Measurements from ENCODE around the gene PDLIM3. TPM values are rescaled to one million over a fixed set of nuclear protein-coding genes. Genes with fewer than 3 reads are reported as not detected.

PDLIM3 gene
- total and polyA plus RNA-seq, 2 donors (not counting 1 experiment from before 2014, with no cell fraction given), result 0.15 TPM; not detected in 1

- CTCF ChIA-PET, result interaction anchor here (1.3 to 1.9 kb wide), 2 partner anchors 9 to 21 kb away, joined by 3 to 5 read pairs; no protein-coding TSS in a partner anchor
- POLR2A ChIA-PET, result no interaction called here
- Mint-ChIP-seq H3K9me3 (ENCODE audit: insufficient read depth) (no peaks in the 10 kb centered on the region), H3K27ac (no peak overlapping the region), H3K4me1 (no peaks in the 10 kb centered on the region), H3K4me3 (no peak overlapping the region), H3K27me3 (peaks cover 20% of the 10 kb centered on the region)
- DNase-seq (no peak), ATAC-seq (ENCODE audit: low read depth) (no peak)
- H3K9ac ChIP-seq (ENCODE audit: low read length), result no peak overlapping the region
- H4K20me1 ChIP-seq (ENCODE audit: control insufficient read depth, insufficient read depth, low read length, poor library complexity, severe bottlenecking), result no peaks in the 10 kb centered on the region
- H3K4me2 ChIP-seq (replicated peaks; ENCODE audit: low read depth, low read length, poor library complexity, severe bottlenecking), result no peak overlapping the region
- peaks cover 0 to 3% (median 0%) of the 10 kb centered on the region in 3 donors for H3K9me3 ChIP-seq (ENCODE audit: control extremely low read depth in 1 of 3, control insufficient read depth in 2 of 3, insufficient read depth in 1 of 3, low read length in 2 of 3)
- H3K4me1 ChIP-seq (ENCODE audit: control insufficient read depth in 2 of 2, insufficient read depth in 2 of 2, low read length in 2 of 2), result no peaks in the 10 kb centered on the region
- H2AFZ ChIP-seq (ENCODE audit: insufficient read depth, low read depth, low read length, poor library complexity, severe bottlenecking), result no peak overlapping the region
- no peak overlapping the region for H3K4me3 ChIP-seq (ENCODE audit: control extremely low read depth in 1 of 5, extremely low read depth in 1 of 5, insufficient read depth in 1 of 5, low read depth in 2 of 5, low read length in 4 of 5)
- H3K27ac ChIP-seq (ENCODE audit: low read length in 2 of 2), result no peak overlapping the region
- TF ChIP-seq EZH2 (IDR thresholded peaks at IDR 0.05; ENCODE audit: borderline replicate concordance, insufficient read depth, low read depth, low read length, poor library complexity, severe bottlenecking) (no peak), CTCF (IDR thresholded peaks at IDR 0.05) (no peak)
- no peaks in the 10 kb centered on the region for H3K79me2 ChIP-seq (ENCODE audit: control insufficient read depth, insufficient read depth, low read length)
- peaks cover 0 to 8% (median 0%) of the 10 kb centered on the region in 4 experiments for H3K27me3 ChIP-seq (replicated peaks in 1 of 4; ENCODE audit: control extremely low read depth in 1 of 4, control insufficient read depth in 3 of 4, insufficient read depth in 4 of 4, low read length in 3 of 4)
- WGBS (ENCODE audit: insufficient coverage), result 85% methylated on average over 7 of the region's 9 CpGs
- intact Hi-C loops (cut with micrococcal nuclease), result no loop called here
- H3K36me3 ChIP-seq (replicated peaks in 1 of 2; ENCODE audit: control extremely low read depth in 1 of 2, control insufficient read depth in 1 of 2, extremely low read depth in 1 of 2, insufficient read depth in 2 of 2, low read length in 1 of 2), result no peaks in the 10 kb centered on the region
Measured at GRCh38 chr4:185576314-185576961, 41.1 kb upstream of the PDLIM3 start.

- H3K4me3 Mint-ChIP-seq, result no peak overlapping the region
- Histone ChIP-seq H3K36me3 (replicated peaks in 1 of 2; ENCODE audit: control extremely low read depth in 1 of 2, control insufficient read depth in 1 of 2, extremely low read depth in 1 of 2, insufficient read depth in 2 of 2, low read length in 1 of 2) (no peaks in the 10 kb centered on the region), H4K20me1 (ENCODE audit: control insufficient read depth, insufficient read depth, low read length, poor library complexity, severe bottlenecking) (no peaks in the 10 kb centered on the region), H3K4me2 (replicated peaks; ENCODE audit: low read depth, low read length, poor library complexity, severe bottlenecking) (no peak overlapping the region), H3K4me3 (ENCODE audit: control extremely low read depth in 1 of 5, extremely low read depth in 1 of 5, insufficient read depth in 1 of 5, low read depth in 2 of 5, low read length in 4 of 5) (no peak overlapping the region), H2AFZ (ENCODE audit: insufficient read depth, low read depth, low read length, poor library complexity, severe bottlenecking) (no peak overlapping the region), H3K27ac (ENCODE audit: low read length in 2 of 2) (no peak overlapping the region), H3K27me3 (replicated peaks in 1 of 4; ENCODE audit: control extremely low read depth in 1 of 4, control insufficient read depth in 3 of 4, insufficient read depth in 4 of 4, low read length in 3 of 4) (peaks cover 0 to 8% (median 0%) of the 10 kb centered on the region in 4 experiments), H3K4me1 (ENCODE audit: control insufficient read depth in 2 of 2, insufficient read depth in 2 of 2, low read length in 2 of 2) (no peaks in the 10 kb centered on the region), H3K79me2 (ENCODE audit: control insufficient read depth, insufficient read depth, low read length) (no peaks in the 10 kb centered on the region), H3K9me3 (ENCODE audit: control extremely low read depth in 1 of 3, control insufficient read depth in 2 of 3, insufficient read depth in 1 of 3, low read length in 2 of 3) (no peaks in the 10 kb centered on the region), H3K9ac (ENCODE audit: low read length) (no peak overlapping the region)
- H3K4me1 Mint-ChIP-seq, result no peaks in the 10 kb centered on the region
- no peak for DNase-seq
- TF ChIP-seq CTCF (IDR thresholded peaks at IDR 0.05) (no peak), EZH2 (IDR thresholded peaks at IDR 0.05; ENCODE audit: borderline replicate concordance, insufficient read depth, low read depth, low read length, poor library complexity, severe bottlenecking) (no peak)
- H3K27me3 Mint-ChIP-seq, result peaks cover 22% of the 10 kb centered on the region
- WGBS (ENCODE audit: insufficient coverage), result 80% methylated on average over 9 of the region's 10 CpGs
- no peak overlapping the region for H3K27ac Mint-ChIP-seq
- ChIA-PET POLR2A (no interaction called here), CTCF (interaction anchor here (1.6 kb wide), 1 partner anchor 9 kb away, joined by 4 read pairs; no protein-coding TSS in a partner anchor)
- no peak for ATAC-seq (ENCODE audit: low read depth)
- intact Hi-C loops (cut with micrococcal nuclease), result no loop called here
- H3K9me3 Mint-ChIP-seq (ENCODE audit: insufficient read depth), result no peaks in the 10 kb centered on the region
Measured at GRCh38 chr4:185573651-185574199, 38.4 kb upstream of the PDLIM3 start.
